ENCODE measurements around the gene RELL2. TPM values are rescaled to one million over a fixed set of nuclear protein-coding genes. Genes with fewer than 3 reads are reported as not detected.

The RELL2 gene
- total RNA-seq, 1 experiment from 2014 or later: 13.3 TPM

DNA sequence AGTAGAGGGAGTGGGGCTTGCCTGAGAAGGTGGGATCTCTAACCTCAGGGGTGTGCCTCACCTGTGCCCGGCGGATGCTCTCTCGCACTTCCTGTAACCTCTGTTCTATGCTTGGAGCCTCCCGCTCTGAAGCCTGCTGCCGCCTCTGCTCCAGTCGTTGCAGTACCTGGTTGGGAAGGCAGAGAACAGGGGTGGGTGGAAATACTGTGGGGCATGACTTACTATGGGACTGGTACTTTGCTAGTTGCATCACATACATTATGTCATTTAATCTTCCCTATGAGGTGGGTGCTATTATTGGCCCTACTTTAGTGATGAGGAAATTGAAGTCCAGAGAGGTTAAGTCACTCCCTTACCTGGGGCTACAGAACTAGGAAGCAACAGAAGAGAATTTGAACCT lies 9.2 kb downstream of the RELL2 start:
- no TSS peak for BruUV-seq (replicated peaks)
- intact Hi-C loops (cut with micrococcal nuclease; ENCODE audit: unreplicated experiment): no loop called here
- Histone ChIP-seq H3K27me3 (ENCODE audit: control insufficient read depth, insufficient read depth, low read length) (no peaks in the 10 kb centered on the region), H3K27ac (ENCODE audit: low read length) (no peak overlapping the region), H3K4me3 (ENCODE audit: low read depth in 2 of 2, low read length in 2 of 2) (no peak overlapping the region), H3K36me3 (ENCODE audit: control insufficient read depth, insufficient read depth, low read length) (no peaks in the 10 kb centered on the region), H3K9me3 (ENCODE audit: control insufficient read depth, insufficient read depth, low read depth, low read length) (no peaks in the 10 kb centered on the region), H3K4me1 (ENCODE audit: control insufficient read depth, insufficient read depth, low read length) (peaks cover 8% of the 10 kb centered on the region)
- TF ChIP-seq, protein P1, sequence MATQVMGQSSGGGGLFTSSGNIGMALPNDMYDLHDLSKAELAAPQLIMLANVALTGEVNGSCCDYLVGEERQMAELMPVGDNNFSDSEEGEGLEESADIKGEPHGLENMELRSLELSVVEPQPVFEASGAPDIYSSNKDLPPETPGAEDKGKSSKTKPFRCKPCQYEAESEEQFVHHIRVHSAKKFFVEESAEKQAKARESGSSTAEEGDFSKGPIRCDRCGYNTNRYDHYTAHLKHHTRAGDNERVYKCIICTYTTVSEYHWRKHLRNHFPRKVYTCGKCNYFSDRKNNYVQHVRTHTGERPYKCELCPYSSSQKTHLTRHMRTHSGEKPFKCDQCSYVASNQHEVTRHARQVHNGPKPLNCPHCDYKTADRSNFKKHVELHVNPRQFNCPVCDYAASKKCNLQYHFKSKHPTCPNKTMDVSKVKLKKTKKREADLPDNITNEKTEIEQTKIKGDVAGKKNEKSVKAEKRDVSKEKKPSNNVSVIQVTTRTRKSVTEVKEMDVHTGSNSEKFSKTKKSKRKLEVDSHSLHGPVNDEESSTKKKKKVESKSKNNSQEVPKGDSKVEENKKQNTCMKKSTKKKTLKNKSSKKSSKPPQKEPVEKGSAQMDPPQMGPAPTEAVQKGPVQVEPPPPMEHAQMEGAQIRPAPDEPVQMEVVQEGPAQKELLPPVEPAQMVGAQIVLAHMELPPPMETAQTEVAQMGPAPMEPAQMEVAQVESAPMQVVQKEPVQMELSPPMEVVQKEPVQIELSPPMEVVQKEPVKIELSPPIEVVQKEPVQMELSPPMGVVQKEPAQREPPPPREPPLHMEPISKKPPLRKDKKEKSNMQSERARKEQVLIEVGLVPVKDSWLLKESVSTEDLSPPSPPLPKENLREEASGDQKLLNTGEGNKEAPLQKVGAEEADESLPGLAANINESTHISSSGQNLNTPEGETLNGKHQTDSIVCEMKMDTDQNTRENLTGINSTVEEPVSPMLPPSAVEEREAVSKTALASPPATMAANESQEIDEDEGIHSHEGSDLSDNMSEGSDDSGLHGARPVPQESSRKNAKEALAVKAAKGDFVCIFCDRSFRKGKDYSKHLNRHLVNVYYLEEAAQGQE (IDR thresholded peaks at IDR 0.05; ENCODE audit: insufficient read depth in 1 of 2, low read depth in 2 of 2, low read length in 1 of 2): no peak
- TF ChIP-seq, protein P2, sequence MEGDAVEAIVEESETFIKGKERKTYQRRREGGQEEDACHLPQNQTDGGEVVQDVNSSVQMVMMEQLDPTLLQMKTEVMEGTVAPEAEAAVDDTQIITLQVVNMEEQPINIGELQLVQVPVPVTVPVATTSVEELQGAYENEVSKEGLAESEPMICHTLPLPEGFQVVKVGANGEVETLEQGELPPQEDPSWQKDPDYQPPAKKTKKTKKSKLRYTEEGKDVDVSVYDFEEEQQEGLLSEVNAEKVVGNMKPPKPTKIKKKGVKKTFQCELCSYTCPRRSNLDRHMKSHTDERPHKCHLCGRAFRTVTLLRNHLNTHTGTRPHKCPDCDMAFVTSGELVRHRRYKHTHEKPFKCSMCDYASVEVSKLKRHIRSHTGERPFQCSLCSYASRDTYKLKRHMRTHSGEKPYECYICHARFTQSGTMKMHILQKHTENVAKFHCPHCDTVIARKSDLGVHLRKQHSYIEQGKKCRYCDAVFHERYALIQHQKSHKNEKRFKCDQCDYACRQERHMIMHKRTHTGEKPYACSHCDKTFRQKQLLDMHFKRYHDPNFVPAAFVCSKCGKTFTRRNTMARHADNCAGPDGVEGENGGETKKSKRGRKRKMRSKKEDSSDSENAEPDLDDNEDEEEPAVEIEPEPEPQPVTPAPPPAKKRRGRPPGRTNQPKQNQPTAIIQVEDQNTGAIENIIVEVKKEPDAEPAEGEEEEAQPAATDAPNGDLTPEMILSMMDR (IDR thresholded peaks at IDR 0.05): no peak
- TF ChIP-seq POLR2AphosphoS5 (IDR thresholded peaks at IDR 0.05; ENCODE audit: low read depth, low read length) (no peak), SIN3A (IDR thresholded peaks at IDR 0.05; ENCODE audit: borderline replicate concordance, insufficient read depth, low read depth, low read length) (no peak), TCF7L2 (IDR thresholded peaks at IDR 0.05; ENCODE audit: low read depth, low read length) (no peak)
- POLR2A ChIA-PET: no interaction called here
- in situ Hi-C loops (cut with HindIII; ENCODE audit: low pct_unique_long_range_greater_than_20kb, low sequenced_read_pairs): no loop called here
- CTCF ChIA-PET: no interaction called here
- ATAC-seq: no peak
- DNase-seq (ENCODE audit: low read depth, low spot score): no peak

DNA sequence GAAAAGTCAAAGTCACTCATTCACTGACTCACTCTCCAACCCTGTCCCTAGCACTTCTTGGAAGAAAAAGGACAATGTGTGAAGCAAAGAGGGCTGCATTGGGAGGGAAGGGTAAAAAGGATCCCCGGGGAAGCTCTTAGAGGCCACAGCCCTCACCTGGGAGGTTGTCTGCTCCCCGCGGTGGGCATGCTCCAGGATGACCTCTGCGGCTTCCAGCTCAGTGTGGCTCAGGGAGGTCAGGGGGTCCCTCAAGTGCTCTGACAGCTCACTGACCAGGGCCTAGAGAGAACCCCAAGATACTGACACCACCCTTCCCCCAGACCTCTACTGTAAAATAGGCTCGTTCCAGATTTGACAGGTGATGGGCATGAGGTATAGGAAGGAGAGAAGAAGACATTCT lies 10.4 kb downstream of the RELL2 start:
- no peaks in the 10 kb centered on the region for H3K27me3 ChIP-seq (ENCODE audit: control insufficient read depth, insufficient read depth, low read length)
- in situ Hi-C loops (cut with HindIII; ENCODE audit: low pct_unique_long_range_greater_than_20kb, low sequenced_read_pairs): no loop called here
- BruUV-seq (replicated peaks): no TSS peak
- no peaks in the 10 kb centered on the region for H3K9me3 ChIP-seq (ENCODE audit: control insufficient read depth, insufficient read depth, low read depth, low read length)
- ATAC-seq (no peak), DNase-seq (ENCODE audit: low read depth, low spot score) (no peak)
- H3K36me3 ChIP-seq (ENCODE audit: control insufficient read depth, insufficient read depth, low read length): no peaks in the 10 kb centered on the region
- no peaks in the 10 kb centered on the region for H3K4me1 ChIP-seq (ENCODE audit: control insufficient read depth, insufficient read depth, low read length)
- CTCF ChIA-PET: no interaction called here
- intact Hi-C loops (cut with micrococcal nuclease; ENCODE audit: unreplicated experiment): no loop called here
- TF ChIP-seq POLR2AphosphoS5 (IDR thresholded peaks at IDR 0.05; ENCODE audit: low read depth, low read length): no peak
- TF ChIP-seq, protein P1 (IDR thresholded peaks at IDR 0.05; ENCODE audit: insufficient read depth in 1 of 2, low read depth in 2 of 2, low read length in 1 of 2): no peak
- no peak for TF ChIP-seq TCF7L2 (IDR thresholded peaks at IDR 0.05; ENCODE audit: low read depth, low read length)
- TF ChIP-seq, protein P2 (IDR thresholded peaks at IDR 0.05): no peak
- TF ChIP-seq SIN3A (IDR thresholded peaks at IDR 0.05; ENCODE audit: borderline replicate concordance, insufficient read depth, low read depth, low read length): no peak
- H3K4me3 ChIP-seq (ENCODE audit: low read depth in 2 of 2, low read length in 2 of 2): no peak overlapping the region
- no peak overlapping the region for H3K27ac ChIP-seq (ENCODE audit: low read length)
- POLR2A ChIA-PET: no interaction called here
